Fibroblast of the aortic adventitia (primary cell): Measurements from ENCODE around the gene MYMX. TPM values are rescaled to one million over a fixed set of nuclear protein-coding genes. Genes with fewer than 3 reads are reported as not detected.
"Not testable (repeated sequence)": the region's sequence is repeated elsewhere in the genome, so short reads cannot be mapped to it uniquely, and the experiment has no call there.

Source experiments
- DNase-seq: peaks from one replicate; pipeline ENCODE4 v3.0.0-alpha.2; 2010; ENCODE audit warnings: low read depth
- H3K4me3 ChIP-seq: 2 replicates; pipeline ENCODE4 v1.5.1; 2011; ENCODE audit warnings: low read depth, mild to moderate bottlenecking, control low read depth, low read length, moderate library complexity
- total RNA-seq: library from RNA; depleted of rRNA; stranded (reverse); fragments of >200 nt; gene quantifications from 2 replicates; pipeline ENCODE4 v1.2.3, GENCODE V29; 2012; ENCODE audit warnings: low replicate concordance
- TF ChIP-seq, protein P1 (sequence below): IDR thresholded peaks from 2 replicates; pipeline ENCODE4 v1.5.1; 2011; ENCODE audit warnings: mild to moderate bottlenecking, low read length, control low read depth, inconsistent platforms; ENCODE audit not compliant: insufficient read depth

MYMX gene
- total RNA-seq, 1 donor, result not detected

DNA sequence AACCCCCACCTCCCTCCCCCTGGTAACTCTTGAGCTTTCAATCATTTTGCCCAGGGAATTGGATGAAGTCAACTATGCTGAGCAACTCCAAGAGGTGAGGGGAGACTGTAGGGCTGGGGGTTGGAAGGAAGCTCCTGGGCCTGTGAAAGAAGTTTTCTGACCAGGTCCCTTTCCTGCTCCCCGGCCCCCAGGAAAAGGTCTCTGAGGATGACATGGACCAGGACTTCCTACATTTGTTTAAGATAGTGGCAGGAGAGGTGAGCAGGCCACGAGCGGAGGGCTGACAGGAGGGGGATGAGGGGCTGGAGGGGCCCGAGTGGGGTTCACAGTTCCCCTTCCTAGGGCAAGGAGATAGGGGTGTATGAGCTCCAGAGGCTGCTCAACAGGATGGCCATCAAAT is 36.3 kb upstream of the MYMX start:
- no peak for DNase-seq
- no peak overlapping the region for H3K4me3 ChIP-seq
- TF ChIP-seq, protein P1, sequence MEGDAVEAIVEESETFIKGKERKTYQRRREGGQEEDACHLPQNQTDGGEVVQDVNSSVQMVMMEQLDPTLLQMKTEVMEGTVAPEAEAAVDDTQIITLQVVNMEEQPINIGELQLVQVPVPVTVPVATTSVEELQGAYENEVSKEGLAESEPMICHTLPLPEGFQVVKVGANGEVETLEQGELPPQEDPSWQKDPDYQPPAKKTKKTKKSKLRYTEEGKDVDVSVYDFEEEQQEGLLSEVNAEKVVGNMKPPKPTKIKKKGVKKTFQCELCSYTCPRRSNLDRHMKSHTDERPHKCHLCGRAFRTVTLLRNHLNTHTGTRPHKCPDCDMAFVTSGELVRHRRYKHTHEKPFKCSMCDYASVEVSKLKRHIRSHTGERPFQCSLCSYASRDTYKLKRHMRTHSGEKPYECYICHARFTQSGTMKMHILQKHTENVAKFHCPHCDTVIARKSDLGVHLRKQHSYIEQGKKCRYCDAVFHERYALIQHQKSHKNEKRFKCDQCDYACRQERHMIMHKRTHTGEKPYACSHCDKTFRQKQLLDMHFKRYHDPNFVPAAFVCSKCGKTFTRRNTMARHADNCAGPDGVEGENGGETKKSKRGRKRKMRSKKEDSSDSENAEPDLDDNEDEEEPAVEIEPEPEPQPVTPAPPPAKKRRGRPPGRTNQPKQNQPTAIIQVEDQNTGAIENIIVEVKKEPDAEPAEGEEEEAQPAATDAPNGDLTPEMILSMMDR, result no peak

DNA sequence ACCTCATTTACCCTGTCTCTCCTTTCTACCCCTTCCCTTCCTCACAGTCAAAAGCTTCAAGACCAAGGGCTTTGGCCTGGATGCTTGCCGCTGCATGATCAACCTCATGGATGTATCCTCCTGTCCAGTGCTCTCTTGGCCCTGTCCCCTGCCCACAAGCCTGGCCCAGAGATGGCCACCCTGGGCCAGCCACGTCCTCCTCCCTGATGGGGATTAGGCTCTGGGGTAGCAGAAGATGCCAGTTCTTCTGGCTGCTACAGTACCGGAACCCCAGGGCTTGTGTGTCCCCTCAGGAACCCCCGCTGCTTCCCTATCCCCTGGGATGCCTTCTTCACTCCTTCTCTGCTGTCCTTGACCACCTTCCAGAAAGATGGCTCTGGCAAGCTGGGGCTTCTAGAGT is 35.8 kb upstream of the MYMX start:
- no peak overlapping the region for H3K4me3 ChIP-seq
- TF ChIP-seq, protein P1, result no peak
- no peak for DNase-seq

DNA sequence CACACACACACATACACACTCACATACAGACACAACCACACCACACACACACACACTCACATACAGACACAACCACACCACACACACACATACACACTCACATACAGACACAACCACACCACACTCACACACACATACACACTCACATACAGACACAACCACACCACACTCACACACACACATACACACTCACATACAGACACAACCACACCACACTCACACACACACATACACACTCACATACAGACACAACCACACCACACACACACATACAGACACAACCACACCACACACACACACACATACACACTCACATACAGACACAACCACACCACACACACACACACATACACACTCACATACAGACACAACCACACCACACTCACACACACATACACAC is 34.9 kb upstream of the MYMX start:
- not testable (repeated sequence) for H3K4me3 ChIP-seq, DNase-seq

DNA sequence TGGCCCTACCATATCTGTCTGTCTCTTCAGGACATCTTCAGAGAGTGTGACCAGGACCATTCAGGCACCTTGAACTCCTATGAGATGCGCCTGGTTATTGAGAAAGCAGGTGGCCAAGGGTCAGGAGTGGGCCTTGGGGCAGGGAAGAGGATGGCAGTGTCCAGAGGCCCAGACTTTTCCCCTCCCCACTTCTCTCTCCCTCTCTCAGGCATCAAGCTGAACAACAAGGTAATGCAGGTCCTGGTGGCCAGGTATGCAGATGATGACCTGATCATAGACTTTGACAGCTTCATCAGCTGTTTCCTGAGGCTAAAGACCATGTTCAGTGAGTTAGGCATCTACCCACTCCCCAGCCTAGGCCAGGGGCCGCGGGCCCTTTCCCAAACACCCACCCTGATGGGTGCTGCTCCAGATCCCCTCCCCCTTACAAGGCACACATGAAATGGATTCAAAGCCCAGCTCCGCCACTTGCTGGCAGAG is 33.8 kb upstream of the MYMX start:
- TF ChIP-seq, protein P1, result no peak
- no peak overlapping the region for H3K4me3 ChIP-seq
- DNase-seq, result no peak

DNA sequence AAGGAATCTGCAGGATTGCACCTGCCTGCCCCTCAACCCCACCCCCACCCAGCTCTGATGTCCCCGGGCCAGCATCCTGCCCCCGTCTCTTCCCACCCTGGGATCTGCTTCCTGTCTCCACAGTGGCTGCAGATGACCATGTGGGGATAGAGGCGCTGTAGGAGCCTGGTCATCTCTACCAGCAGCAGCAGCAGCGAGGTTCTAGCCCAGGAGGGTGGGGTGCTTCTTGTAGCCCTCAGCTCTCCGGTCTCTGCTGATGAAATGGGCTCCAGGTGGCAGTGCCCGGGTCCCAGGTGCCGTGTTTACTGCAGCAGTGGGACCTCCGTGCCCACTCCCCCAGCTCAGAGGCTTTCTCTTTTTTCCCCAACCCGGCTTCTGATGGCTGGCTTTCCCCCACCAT is 32.9 kb upstream of the MYMX start:
- no peak overlapping the region for H3K4me3 ChIP-seq
- DNase-seq, result no peak
- TF ChIP-seq, protein P1, result no peak

DNA sequence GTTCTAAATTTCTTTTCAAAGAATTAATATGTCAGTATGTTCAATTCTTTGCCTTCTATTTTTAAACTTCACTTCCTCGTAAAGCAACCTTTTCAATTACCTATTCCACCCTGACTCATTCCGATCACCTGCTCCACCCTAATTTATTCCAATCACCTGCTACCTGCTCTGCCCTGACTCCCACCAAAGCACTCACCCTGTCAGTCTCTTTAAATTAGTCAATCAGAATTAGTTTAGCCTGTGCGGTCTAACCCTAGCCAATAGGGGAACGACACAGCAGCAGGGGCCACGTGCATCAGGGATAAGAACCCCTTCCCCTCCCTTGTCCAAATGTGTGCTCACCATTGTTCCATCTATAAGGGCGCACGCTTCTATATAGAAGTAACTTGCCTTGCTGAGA is 31.4 kb upstream of the MYMX start:
- not testable (repeated sequence) for DNase-seq, H3K4me3 ChIP-seq

DNA sequence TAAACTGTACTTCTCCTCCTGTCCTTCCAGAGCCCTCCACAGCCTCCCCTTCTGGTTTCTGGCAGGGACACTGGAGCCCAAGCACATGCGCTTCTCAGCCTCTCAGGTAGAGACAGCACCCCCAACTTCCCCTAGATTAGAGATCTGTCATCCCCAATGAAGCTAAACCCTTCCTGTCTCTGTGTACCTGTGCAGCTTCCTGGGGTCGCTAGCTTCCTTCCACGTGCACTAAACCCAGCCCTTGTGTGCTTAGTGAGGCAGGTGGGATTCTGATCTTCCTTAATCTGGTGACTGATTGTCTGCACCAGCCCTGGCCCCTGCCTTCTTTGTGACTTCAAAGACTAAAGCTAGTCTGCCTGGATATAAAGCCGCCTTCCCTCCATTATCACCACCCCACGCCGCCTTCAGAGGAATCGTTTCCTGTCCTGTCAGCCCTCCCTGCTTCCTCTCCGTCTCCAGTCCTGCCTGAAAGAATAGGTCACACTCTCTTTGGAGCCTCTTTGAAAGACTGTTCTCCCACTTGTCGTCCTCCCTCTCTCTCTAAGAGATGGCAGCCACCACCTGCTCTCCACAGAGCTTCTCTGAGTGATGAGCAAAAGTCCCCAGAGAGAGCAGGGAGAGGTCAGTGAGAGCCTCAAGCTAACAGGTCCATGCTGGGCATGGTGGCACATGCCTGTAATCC is 30.6 kb upstream of the MYMX start:
- H3K4me3 ChIP-seq, result no peak overlapping the region
- DNase-seq, result no peak
- TF ChIP-seq, protein P1, result no peak

DNA sequence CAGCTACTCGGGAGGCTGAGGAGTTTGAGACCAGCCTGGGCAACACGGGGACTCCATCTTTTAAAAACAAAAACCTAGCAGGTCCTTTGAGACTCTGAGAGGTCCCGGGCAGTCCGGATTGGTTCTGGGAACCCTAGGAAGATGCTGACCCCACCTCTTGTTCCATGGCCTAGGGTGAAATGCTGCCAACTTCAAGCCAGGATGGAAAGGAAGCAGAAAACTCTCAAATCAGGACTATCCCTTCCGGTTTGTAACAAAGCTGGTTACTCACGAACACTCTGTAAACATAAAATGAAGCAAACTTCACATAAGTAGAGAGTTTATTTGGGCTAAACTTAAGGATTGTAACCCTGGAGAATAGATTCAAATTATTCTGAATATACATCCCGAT is 30.1 kb upstream of the MYMX start:
- TF ChIP-seq, protein P1, result no peak
- DNase-seq, result no peak
- no peak overlapping the region for H3K4me3 ChIP-seq
